Testis (tissue), 3 donors: Measurements from ENCODE around the gene ARFGEF3. TPM values are rescaled to one million over a fixed set of nuclear protein-coding genes. Genes with fewer than 3 reads are reported as not detected.

Experiments
- DNase-seq: peaks from one replicate; pipeline ENCODE4 v3.0.0-alpha.2; 2019
- H3K27ac ChIP-seq, 2 donors: fragments of 200-600 bp; sonication (generic); one replicate each; pipeline ENCODE4 v1.5.1; 2019
- H3K27me3 ChIP-seq: fragments of 200-600 bp; sonication (generic); one replicate; pipeline ENCODE4 v1.5.1; 2019
- H3K36me3 ChIP-seq: fragments of 200-600 bp; sonication (generic); one replicate; pipeline ENCODE4 v1.5.1; 2017; ENCODE audit warnings: low read depth; ENCODE audit errors: missing control alignments
- H3K4me1 ChIP-seq: fragments of 200-600 bp; sonication (generic); one replicate; pipeline ENCODE4 v1.5.1; 2019
- H3K4me3 ChIP-seq, 2 donors: fragments of 200-600 bp; sonication (generic); one replicate each; pipeline ENCODE4 v1.5.1; 2017 to 2019
- H3K9me3 ChIP-seq: fragments of 200-600 bp; sonication (generic); one replicate; pipeline ENCODE4 v1.5.1; 2017
- POLR2A ChIP-seq: fragments of 450-650 bp; IDR thresholded peaks from one replicate; pipeline ENCODE4 v1.6.1; 2017; ENCODE audit warnings: antibody characterized with exemption, mild to moderate bottlenecking, moderate library complexity
- WGBS, 2 donors: methylation state at CpG; one replicate each; pipeline ENCODE4 v1.1.5; 2018; 5-methylcytosine and 5-hydroxymethylcytosine counted together
- intact Hi-C: fragments of 100-400 bp; cut with DNase I; formaldehyde crosslinking; loops from one replicate; pipeline ENCODE4 v1.15.1; 2023; ENCODE audit warnings: low total_unique reads
- polyA plus RNA-seq: library from polyadenylated mRNA; stranded (reverse); fragments of 350-450 nt; fragmentation: Illumina TruSeq; extraction: RNeasy Lipid Tissue Mini Kit (QIAGEN cat#74804); gene quantifications from one replicate; pipeline ENCODE4 v1.2.3, GENCODE V29; 2014; ENCODE audit warnings: low read depth, low replicate concordance; ENCODE audit not compliant: insufficient read depth
- total RNA-seq, 2 donors: library from RNA; depleted of rRNA; stranded (reverse); fragments of >200 nt; gene quantifications; one replicate each; pipeline ENCODE4 v1.2.3, GENCODE V29; 2016
- TF ChIP-seq, protein P1 (sequence below), 3 experiments: fragments of 450-650 bp in 2 of 3; fragments of 200-600 bp in 1 of 3; sonication (generic) in 1 of 3; IDR thresholded peaks; one replicate each; pipeline ENCODE4 v1.5.1; 2016 to 2019; ENCODE audit warnings: antibody characterized with exemption in 3 of 3, mild to moderate bottlenecking in 2 of 3, moderate library complexity in 1 of 3

ARFGEF3 gene
- total and polyA plus RNA-seq, 3 donors from 2014 or later: 1.9 to 2.9 (median 2.8) TPM

GRCh38 chr6:138293428-138294395, 132.0 kb downstream of the ARFGEF3 start:
- H3K27ac ChIP-seq: no peak overlapping the region
- 81 to 82% methylated on average over 7 of the region's 7 CpGs for WGBS, 2 donors
- no peak for DNase-seq
- TF ChIP-seq, protein P1, sequence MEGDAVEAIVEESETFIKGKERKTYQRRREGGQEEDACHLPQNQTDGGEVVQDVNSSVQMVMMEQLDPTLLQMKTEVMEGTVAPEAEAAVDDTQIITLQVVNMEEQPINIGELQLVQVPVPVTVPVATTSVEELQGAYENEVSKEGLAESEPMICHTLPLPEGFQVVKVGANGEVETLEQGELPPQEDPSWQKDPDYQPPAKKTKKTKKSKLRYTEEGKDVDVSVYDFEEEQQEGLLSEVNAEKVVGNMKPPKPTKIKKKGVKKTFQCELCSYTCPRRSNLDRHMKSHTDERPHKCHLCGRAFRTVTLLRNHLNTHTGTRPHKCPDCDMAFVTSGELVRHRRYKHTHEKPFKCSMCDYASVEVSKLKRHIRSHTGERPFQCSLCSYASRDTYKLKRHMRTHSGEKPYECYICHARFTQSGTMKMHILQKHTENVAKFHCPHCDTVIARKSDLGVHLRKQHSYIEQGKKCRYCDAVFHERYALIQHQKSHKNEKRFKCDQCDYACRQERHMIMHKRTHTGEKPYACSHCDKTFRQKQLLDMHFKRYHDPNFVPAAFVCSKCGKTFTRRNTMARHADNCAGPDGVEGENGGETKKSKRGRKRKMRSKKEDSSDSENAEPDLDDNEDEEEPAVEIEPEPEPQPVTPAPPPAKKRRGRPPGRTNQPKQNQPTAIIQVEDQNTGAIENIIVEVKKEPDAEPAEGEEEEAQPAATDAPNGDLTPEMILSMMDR (IDR thresholded peaks at IDR 0.05): no peak
- no peak for TF ChIP-seq POLR2A
- intact Hi-C loops: no loop called here
- H3K27me3 ChIP-seq: no peaks in the 10 kb centered on the region
- no peaks in the 10 kb centered on the region for H3K9me3 ChIP-seq
- H3K4me3 ChIP-seq: no peak overlapping the region
- no peaks in the 10 kb centered on the region for H3K4me1 ChIP-seq
- H3K36me3 ChIP-seq: no peaks in the 10 kb centered on the region

DNA sequence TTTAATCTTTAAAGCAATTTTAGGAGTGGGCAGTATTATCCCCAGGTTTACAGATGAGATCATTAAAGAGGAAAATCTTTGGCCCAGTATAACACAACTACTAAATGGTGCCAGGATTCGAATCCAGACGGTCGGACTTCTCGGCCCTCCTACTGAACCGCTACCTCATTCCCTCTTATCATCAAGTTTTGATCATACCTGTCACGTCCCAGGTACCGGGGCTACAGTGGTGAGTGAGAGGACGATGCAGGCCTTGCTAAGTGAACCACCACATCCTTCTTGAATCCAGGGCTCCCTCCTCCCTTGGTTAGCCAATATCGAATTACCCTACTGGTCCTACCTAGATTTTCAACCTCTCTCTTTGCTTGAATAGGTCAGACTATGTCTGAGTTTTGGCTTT, 134.6 kb downstream of the ARFGEF3 start:
- no peaks in the 10 kb centered on the region for H3K9me3 ChIP-seq
- TF ChIP-seq POLR2A: no peak
- TF ChIP-seq, protein P1 (IDR thresholded peaks at IDR 0.05): no peak
- intact Hi-C loops: no loop called here
- no peaks in the 10 kb centered on the region for H3K4me1 ChIP-seq
- DNase-seq: no peak
- no peak overlapping the region for H3K27ac ChIP-seq
- WGBS, 2 donors: 86 to 93% methylated on average over 9 of the region's 9 CpGs
- H3K27me3 ChIP-seq: no peaks in the 10 kb centered on the region
- H3K36me3 ChIP-seq: no peaks in the 10 kb centered on the region
- no peak overlapping the region for H3K4me3 ChIP-seq

DNA sequence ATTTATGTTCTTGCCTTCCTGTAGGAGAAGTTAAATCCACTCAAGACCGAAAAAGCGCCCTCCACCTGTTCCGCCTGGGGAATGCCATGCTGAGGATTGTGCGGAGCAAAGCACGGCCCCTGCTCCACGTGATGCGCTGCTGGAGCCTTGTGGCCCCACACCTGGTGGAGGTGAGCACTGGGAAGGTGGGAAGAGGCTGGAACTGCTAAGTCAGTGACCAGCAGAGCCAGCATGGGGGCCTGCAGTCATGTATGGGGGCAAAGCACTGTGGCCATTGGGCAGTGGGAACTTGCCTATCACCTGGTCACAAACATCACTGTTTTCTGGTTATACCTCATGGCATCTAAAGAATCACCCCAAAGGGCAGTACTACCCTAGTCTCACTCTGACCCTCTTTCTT, 135.0 kb downstream of the ARFGEF3 start:
- TF ChIP-seq, protein P1 (IDR thresholded peaks at IDR 0.05): no peak
- no peak for TF ChIP-seq POLR2A
- H3K4me3 ChIP-seq: no peak overlapping the region
- H3K4me1 ChIP-seq: no peaks in the 10 kb centered on the region
- H3K27me3 ChIP-seq: no peaks in the 10 kb centered on the region
- no peak overlapping the region for H3K27ac ChIP-seq
- DNase-seq: no peak
- WGBS, 2 donors: 94% methylated on average over 7 of the region's 7 CpGs
- no peaks in the 10 kb centered on the region for H3K36me3 ChIP-seq
- intact Hi-C loops: no loop called here
- no peaks in the 10 kb centered on the region for H3K9me3 ChIP-seq

DNA sequence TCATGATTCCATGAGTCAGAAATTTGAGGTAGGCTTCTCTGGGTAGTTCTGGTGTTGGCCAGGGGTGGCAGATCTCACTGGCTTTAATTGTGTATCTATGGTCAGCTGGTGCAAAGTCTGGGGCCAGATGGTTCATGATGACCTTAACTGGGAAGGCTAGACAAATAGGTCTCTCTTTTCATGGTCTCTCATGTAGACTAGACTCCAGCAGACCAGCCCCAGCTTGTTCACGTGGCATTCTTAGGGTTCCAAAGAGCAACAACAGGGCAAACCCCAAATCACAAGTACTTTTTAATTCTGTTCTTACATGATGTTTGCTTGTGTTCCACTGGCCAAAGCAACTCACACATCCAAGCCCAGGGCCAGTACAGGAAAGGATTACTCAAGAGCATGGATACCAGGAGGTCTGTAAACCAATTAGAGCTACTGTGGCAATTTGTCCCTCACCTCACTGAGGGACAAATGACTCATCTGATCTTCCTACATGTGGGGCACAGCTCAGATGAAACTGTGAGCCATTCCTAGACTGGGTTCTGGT, 136.1 kb downstream of the ARFGEF3 start:
- intact Hi-C loops: no loop called here
- no peaks in the 10 kb centered on the region for H3K9me3 ChIP-seq
- no peak overlapping the region for H3K27ac ChIP-seq
- TF ChIP-seq, protein P1 (IDR thresholded peaks at IDR 0.05): no peak
- TF ChIP-seq POLR2A: no peak
- WGBS, 2 donors: 80 to 87% methylated on average over 1 of the region's 1 CpG
- no peaks in the 10 kb centered on the region for H3K4me1 ChIP-seq
- no peak for DNase-seq
- no peak overlapping the region for H3K4me3 ChIP-seq
- no peaks in the 10 kb centered on the region for H3K36me3 ChIP-seq
- no peaks in the 10 kb centered on the region for H3K27me3 ChIP-seq
